Ishikawa (cell line): Measurements from ENCODE around the gene FAM13B.

Source experiments
- CEBPB ChIP-seq: IDR thresholded peaks from 2 replicates; pipeline ENCODE4 v1.6.1; 2012
- EP300 ChIP-seq: IDR thresholded peaks from 2 replicates; pipeline ENCODE4 v1.6.1; 2012; ENCODE audit warnings: borderline replicate concordance
- TEAD4 ChIP-seq: IDR thresholded peaks from 2 replicates; pipeline ENCODE4 v1.6.1; 2012
- YY1 ChIP-seq: IDR thresholded peaks from 2 replicates; pipeline ENCODE4 v1.6.1; 2012; ENCODE audit warnings: low read depth
- ZBTB7A ChIP-seq: IDR thresholded peaks from 2 replicates; pipeline ENCODE4 v1.6.1; 2012; ENCODE audit warnings: low read depth
- TF ChIP-seq, protein P1 (sequence below): IDR thresholded peaks from 2 replicates; pipeline ENCODE4 v1.6.1; 2012

DNA sequence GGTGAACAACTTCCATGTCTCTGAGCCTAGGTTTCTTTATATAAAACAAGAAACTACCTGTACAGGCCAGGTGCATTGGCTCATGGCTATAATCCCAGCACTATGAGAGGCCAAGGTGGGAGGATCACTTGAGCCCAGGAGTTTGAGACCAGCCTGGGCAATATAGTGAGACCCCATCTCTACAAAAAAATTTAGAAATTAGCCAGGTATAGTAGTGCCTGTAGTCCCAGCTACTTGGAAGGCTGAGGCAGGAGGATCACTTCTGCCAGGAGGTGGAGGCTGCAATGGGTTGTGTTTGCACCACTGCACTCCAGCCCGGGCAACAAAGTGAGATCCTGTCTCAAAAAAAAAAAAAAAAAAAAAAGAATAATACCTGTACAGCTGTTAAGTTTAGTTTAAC is 11.1 kb downstream of the FAM13B start:
- TF ChIP-seq CEBPB, result no peak
- TF ChIP-seq, protein P1, sequence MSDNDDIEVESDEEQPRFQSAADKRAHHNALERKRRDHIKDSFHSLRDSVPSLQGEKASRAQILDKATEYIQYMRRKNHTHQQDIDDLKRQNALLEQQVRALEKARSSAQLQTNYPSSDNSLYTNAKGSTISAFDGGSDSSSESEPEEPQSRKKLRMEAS, result no peak
- TF ChIP-seq YY1, result no peak
- no peak for TF ChIP-seq TEAD4
- no peak for TF ChIP-seq EP300
- TF ChIP-seq ZBTB7A, result no peak
